Brain microvascular endothelial cell (primary cell): ENCODE results near the gene POC1A.

Source experiments
- DNase-seq: peaks from one replicate; pipeline ENCODE4 v3.0.0-alpha.2; 2020
- H3K27ac ChIP-seq: fragments of 250-450 bp; sonication (Bioruptor Pico); 2 replicates; pipeline ENCODE4 v1.5.1; 2020; ENCODE audit warnings: mild to moderate bottlenecking, moderate library complexity
- H3K27me3 ChIP-seq: fragments of 250-450 bp; sonication (Bioruptor Pico); replicated peaks from 2 replicates; pipeline ENCODE4 v1.5.1; 2020; ENCODE audit warnings: mild to moderate bottlenecking
- H3K36me3 ChIP-seq: fragments of 250-450 bp; sonication (Bioruptor Pico); replicated peaks from 2 replicates; pipeline ENCODE4 v1.5.1; 2020; ENCODE audit warnings: mild to moderate bottlenecking
- H3K4me3 ChIP-seq: 2 replicates; pipeline ENCODE4 v1.5.1; 2011; ENCODE audit warnings: low read depth, mild to moderate bottlenecking, control low read depth, low read length, moderate library complexity
- in situ Hi-C: cut with HindIII; loops from 2 replicates; pipeline ENCODE4 v1.10.0; 2017; ENCODE audit warnings: low sequenced_read_pairs, low pct_ligation_motif_present
- TF ChIP-seq, protein P1 (sequence below): IDR thresholded peaks from 2 replicates; pipeline ENCODE4 v1.5.1; 2011; ENCODE audit warnings: low read depth, mild to moderate bottlenecking, moderate library complexity, low read length, control low read depth, inconsistent platforms; ENCODE audit errors: missing control alignments

POC1A gene

DNA sequence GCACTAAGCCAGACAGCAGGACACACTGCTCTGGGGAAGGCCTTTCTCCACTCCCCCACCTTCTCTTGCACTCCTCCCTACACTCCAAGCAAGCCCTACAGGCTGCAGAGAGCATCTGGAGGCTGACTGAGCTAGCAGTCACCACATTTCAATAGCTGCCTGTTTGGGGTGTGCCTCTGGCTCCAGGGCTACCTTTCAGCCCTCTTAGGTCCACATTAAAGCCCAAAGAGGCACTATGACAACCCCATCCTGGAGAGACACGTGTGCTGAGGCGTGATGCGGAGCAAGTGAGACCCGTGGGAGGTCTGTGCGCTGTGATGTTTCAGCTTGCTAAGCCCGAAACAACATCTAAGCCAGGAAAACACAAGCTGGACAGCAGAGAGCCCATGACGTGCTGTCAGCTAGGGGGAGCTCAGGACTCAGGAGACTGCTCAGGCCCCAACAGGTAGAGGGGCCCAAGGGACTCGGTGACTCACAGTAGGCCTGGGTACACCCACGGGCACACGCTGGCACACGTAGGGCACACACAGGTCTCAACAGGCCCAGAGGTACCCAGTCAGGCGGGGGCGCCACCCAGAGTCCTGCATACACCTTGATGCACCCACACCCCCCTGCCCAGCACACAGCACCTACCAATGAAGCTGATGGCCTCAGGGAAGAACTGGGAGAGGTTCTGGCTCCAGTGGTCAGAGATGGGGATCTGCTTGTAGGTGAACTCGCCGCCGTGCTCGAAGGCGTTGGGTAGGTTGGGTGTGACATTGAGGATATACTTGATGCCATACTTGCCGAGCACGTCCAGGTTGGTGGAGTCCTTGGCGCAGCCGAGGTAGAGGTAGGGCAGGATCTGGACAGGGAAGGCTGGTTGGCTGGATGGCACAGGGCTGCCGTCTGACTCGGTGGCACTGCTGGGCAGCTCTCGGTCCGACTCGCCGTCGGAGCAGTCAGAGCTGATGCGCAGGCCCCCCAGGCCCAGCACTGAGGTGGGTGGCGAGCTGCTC, 100.6 kb downstream of the POC1A start:
- Histone ChIP-seq H3K4me3 (peak overlapping the region; percentile 24), H3K36me3 (peaks cover 22% of the 10 kb centered on the region), H3K27me3 (no peaks in the 10 kb centered on the region), H3K27ac (peak overlapping the region; percentile 22)
- DNase-seq, result no peak
- in situ Hi-C loops, result no loop called here
- TF ChIP-seq, protein P1, sequence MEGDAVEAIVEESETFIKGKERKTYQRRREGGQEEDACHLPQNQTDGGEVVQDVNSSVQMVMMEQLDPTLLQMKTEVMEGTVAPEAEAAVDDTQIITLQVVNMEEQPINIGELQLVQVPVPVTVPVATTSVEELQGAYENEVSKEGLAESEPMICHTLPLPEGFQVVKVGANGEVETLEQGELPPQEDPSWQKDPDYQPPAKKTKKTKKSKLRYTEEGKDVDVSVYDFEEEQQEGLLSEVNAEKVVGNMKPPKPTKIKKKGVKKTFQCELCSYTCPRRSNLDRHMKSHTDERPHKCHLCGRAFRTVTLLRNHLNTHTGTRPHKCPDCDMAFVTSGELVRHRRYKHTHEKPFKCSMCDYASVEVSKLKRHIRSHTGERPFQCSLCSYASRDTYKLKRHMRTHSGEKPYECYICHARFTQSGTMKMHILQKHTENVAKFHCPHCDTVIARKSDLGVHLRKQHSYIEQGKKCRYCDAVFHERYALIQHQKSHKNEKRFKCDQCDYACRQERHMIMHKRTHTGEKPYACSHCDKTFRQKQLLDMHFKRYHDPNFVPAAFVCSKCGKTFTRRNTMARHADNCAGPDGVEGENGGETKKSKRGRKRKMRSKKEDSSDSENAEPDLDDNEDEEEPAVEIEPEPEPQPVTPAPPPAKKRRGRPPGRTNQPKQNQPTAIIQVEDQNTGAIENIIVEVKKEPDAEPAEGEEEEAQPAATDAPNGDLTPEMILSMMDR, result peak; percentile 59

DNA sequence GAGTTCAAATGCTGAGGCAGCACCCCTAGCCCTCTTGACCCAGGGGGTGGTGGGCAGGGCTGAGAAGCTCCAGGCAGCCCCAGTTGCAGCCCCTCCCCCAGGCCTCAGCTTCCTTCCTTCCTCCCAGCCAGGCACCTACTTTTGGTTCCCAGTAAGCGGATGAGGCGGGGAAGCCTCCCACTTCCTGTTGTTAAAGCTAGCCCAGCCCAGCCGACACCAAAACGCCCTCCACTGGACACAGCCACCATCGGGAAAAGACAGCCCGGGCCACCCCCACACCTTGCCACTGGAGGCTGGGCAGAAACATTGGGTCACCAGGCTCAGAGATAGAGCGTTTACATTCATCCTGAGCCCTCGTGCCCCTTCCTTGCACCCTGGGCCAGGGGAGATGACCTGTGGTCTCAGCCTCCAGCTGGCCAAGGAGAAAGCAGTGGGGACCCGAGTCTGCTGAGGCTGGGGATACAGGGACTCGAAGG, 101.4 kb downstream of the POC1A start:
- in situ Hi-C loops, result no loop called here
- H3K27ac ChIP-seq, result peak overlapping the region; percentile 22

DNA sequence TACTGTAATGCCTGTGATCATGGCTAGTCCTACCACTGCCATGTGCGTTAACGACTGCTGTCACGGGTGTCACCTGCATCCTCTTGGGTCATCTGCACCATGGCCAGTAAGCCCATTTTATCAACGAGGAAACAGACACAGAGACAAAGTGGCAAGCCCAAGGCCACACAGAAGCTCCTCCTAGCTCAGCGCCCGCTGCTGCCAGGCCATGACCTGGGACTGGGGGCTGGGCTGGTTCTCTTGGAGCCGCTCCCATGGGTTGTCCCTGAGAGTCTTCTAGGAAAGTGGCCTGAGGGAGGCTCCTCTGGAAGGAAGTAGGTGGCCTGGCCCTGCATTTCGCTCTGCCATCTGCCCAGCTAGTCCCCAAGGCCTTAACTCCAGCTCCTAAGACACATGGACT, 102.8 kb downstream of the POC1A start:
- Histone ChIP-seq H3K36me3 (peaks cover 22% of the 10 kb centered on the region), H3K27me3 (no peaks in the 10 kb centered on the region), H3K27ac (no peak overlapping the region), H3K4me3 (no peak overlapping the region)
- DNase-seq, result no peak
- TF ChIP-seq, protein P1, result no peak
- in situ Hi-C loops, result no loop called here

More for the DNA sequence above, 101.4 kb downstream of the POC1A start:
- H3K27me3 ChIP-seq, result no peaks in the 10 kb centered on the region
- DNase-seq, result peak; percentile 75
- peak overlapping the region; percentile 26 for H3K4me3 ChIP-seq
- TF ChIP-seq, protein P1, result peak; percentile 74
- peaks cover 22% of the 10 kb centered on the region for H3K36me3 ChIP-seq

DNA sequence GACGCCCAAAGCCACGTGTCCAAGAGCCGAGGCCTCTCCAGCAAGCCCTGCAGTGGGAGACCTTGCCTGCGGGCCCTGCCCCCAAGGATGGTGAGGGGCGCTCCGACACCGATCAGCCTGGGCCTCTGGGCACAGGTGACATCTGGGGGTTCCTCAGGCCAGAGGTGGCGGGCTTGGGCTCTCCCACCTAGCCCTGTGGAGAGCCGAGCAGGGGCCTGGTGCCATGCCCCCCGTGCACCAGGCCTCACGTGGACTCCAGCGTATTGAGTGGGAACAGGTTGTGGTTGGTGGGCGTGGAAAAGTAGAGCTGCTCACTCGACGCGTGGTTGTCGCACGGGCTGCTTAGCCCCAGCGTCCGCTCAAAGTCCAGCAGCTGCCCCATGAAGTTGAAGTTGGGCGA, 103.7 kb downstream of the POC1A start:
- in situ Hi-C loops, result no loop called here
- TF ChIP-seq, protein P1, result no peak
- Histone ChIP-seq H3K36me3 (peaks cover 22% of the 10 kb centered on the region), H3K27ac (no peak overlapping the region), H3K27me3 (no peaks in the 10 kb centered on the region), H3K4me3 (no peak overlapping the region)
- no peak for DNase-seq

DNA sequence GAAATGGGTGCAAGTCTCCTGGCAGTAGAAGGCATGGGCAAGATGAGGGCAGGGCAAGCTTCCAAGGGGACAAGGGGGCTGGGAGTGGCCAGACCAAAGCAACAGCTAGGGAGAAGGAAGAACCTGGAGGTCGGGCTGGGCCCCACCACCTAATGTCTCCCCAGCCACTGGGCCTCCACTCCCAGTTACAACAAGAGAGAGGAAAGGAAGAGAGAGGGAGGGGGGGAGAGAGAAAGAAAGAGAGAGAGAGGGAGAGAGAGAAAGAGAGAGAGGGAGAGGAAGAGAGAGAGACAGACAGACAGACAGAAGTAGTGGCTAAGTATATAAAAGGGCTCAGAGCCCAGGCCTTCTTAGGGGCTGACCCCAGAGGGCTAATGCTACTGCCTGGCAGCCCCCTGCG, 104.7 kb downstream of the POC1A start:
- H3K4me3 ChIP-seq, result no peak overlapping the region
- TF ChIP-seq, protein P1, result no peak
- DNase-seq, result no peak
- peaks cover 22% of the 10 kb centered on the region for H3K36me3 ChIP-seq
- in situ Hi-C loops, result no loop called here
- no peak overlapping the region for H3K27ac ChIP-seq
- H3K27me3 ChIP-seq, result no peaks in the 10 kb centered on the region
